ENCODE measurements around the gene RPUSD2.

DNA sequence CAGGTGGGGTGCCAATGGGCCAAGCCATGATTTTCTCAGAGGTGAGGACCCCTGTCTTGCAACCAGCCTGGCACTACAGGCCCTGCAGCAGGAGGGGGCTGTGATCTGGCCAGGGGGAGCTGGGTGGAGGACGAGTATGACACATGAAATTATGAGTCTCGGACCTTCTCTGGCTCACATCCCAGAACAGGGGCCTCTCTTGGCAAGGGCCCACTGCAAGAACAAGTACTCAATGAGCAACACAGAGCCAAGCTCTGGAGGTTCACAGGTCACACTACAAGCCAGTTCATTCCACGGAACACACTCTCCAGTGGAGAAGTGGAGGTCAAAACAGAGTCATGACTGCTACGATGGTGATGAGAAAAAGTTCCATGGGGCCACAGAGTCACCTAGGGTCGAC lies 32.6 kb upstream of the RPUSD2 start:
- TF ChIP-seq EZH2 (IDR thresholded peaks at IDR 0.05) (no peak), POLR2AphosphoS5 (IDR thresholded peaks at IDR 0.05; ENCODE audit: borderline replicate concordance, low read depth, low read length) (no peak), FOXP2 (optimal IDR thresholded peaks at IDR 0.05; ENCODE audit: control extremely low read depth, extremely low read length, insufficient read depth) (no peak)

Measured in SK-N-MC (cell line).